MM.1S (cell line): ENCODE data around the gene WDR90.

Source experiments
- DNase-seq: peaks from one replicate; pipeline ENCODE4 v3.0.0-alpha.2; 2015
- H2AFZ ChIP-seq: fragments of 300-600 bp; sonication (generic); 2 replicates; pipeline ENCODE4 v1.6.0; 2016; ENCODE audit warnings: antibody characterized with exemption, low read length
- H3F3A ChIP-seq: fragments of 300-600 bp; sonication (generic); 2 replicates; pipeline ENCODE4 v1.6.1; 2016; ENCODE audit warnings: mild to moderate bottlenecking, antibody characterized with exemption, low read length, moderate library complexity, mixed read lengths; ENCODE audit not compliant: insufficient read depth
- H3K27ac ChIP-seq: fragments of 300-600 bp; sonication (generic); 2 replicates; pipeline ENCODE4 v1.5.1; 2016; ENCODE audit warnings: mild to moderate bottlenecking, low read length
- H3K27me3 ChIP-seq: fragments of 300-600 bp; sonication (generic); replicated peaks from 2 replicates; pipeline ENCODE4 v1.6.0; 2016; ENCODE audit warnings: low read length; ENCODE audit not compliant: insufficient read depth
- H3K36me3 ChIP-seq: fragments of 300-600 bp; sonication (generic); replicated peaks from 2 replicates; pipeline ENCODE4 v1.6.1; 2016; ENCODE audit warnings: mild to moderate bottlenecking, low read length, mixed read lengths; ENCODE audit not compliant: insufficient read depth
- H3K4me1 ChIP-seq: fragments of 300-600 bp; sonication (generic); 2 replicates; pipeline ENCODE4 v1.6.1; 2016; ENCODE audit warnings: low read length, mixed read lengths
- H3K4me2 ChIP-seq: fragments of 300-600 bp; sonication (generic); 2 replicates; pipeline ENCODE4 v1.6.0; 2016; ENCODE audit warnings: low read depth, low read length
- H3K4me3 ChIP-seq: fragments of 300-600 bp; sonication (generic); 2 replicates; pipeline ENCODE4 v1.5.1; 2016; ENCODE audit warnings: low read length, mixed read lengths
- H3K79me2 ChIP-seq: fragments of 300-600 bp; sonication (generic); 2 replicates; pipeline ENCODE4 v1.6.1; 2016; ENCODE audit warnings: mixed run types, low read length, mixed read lengths
- H3K9ac ChIP-seq: fragments of 300-600 bp; sonication (generic); 2 replicates; pipeline ENCODE4 v1.6.1; 2016; ENCODE audit warnings: low read length, mixed read lengths
- H3K9me2 ChIP-seq: fragments of 300-600 bp; sonication (generic); replicated peaks from 2 replicates; pipeline ENCODE4 v1.6.1; 2016; ENCODE audit warnings: mild to moderate bottlenecking, low read length, mixed read lengths; ENCODE audit not compliant: insufficient read depth
- H3K9me3 ChIP-seq: fragments of 300-600 bp; sonication (generic); replicated peaks from 2 replicates; pipeline ENCODE4 v1.6.1; 2016; ENCODE audit warnings: mild to moderate bottlenecking, low read length, mixed read lengths; ENCODE audit not compliant: insufficient read depth
- H4K20me1 ChIP-seq: fragments of 300-600 bp; sonication (generic); 2 replicates; pipeline ENCODE4 v1.6.1; 2016; ENCODE audit warnings: mild to moderate bottlenecking, low read length, moderate library complexity, mixed read lengths; ENCODE audit not compliant: insufficient read depth
- CTCF ChIP-seq: fragments of 300-600 bp; sonication (generic); IDR thresholded peaks from 2 replicates; pipeline ENCODE4 v1.5.1; 2016; ENCODE audit warnings: antibody characterized with exemption, low read length, mixed read lengths
- EZH2 ChIP-seq: fragments of 300-600 bp; sonication (generic); optimal IDR thresholded peaks from 2 replicates; pipeline ENCODE3; 2017; ENCODE audit warnings: low read depth, mild to moderate bottlenecking, antibody characterized with exemption, low read length, mixed read lengths
- EZH2phosphoT487 ChIP-seq: fragments of 300-600 bp; sonication (generic); IDR thresholded peaks from 2 replicates; pipeline ENCODE4 v1.6.1; 2018; ENCODE audit warnings: antibody characterized with exemption, low read length

Gene WDR90

GRCh38 chr16:667113-667779 is 18.1 kb downstream of the WDR90 start:
- Histone ChIP-seq H3K27me3 (no peaks in the 10 kb centered on the region), H3F3A (no peaks in the 10 kb centered on the region), H3K9me2 (no peaks in the 10 kb centered on the region), H3K9me3 (no peaks in the 10 kb centered on the region), H2AFZ (peak overlapping the region; percentile 46), H3K79me2 (peaks cover 24% of the 10 kb centered on the region), H3K9ac (peak overlapping the region; percentile 12; the same call in 1 of the 2 replicates), H3K36me3 (no peaks in the 10 kb centered on the region; the same call in 1 of the 2 replicates), H4K20me1 (no peaks in the 10 kb centered on the region), H3K27ac (peak overlapping the region; percentile 2; the same call in 1 of the 2 replicates), H3K4me3 (no peak overlapping the region), H3K4me2 (peak overlapping the region; percentile 29; the same call in 1 of the 2 replicates), H3K4me1 (peaks cover 11% of the 10 kb centered on the region; the same call in 1 of the 2 replicates)
- DNase-seq, result no peak
- TF ChIP-seq EZH2phosphoT487 (no peak), EZH2 (no peak), CTCF (no peak)

GRCh38 chr16:667780-668518 is 18.8 kb downstream of the WDR90 start, which contains the start of gene RHOT2:
Gene RHOT2 (plus strand): TSS chr16:668132. CDS start chr16:668200, 68 bp downstream.
- Histone ChIP-seq H3K4me1 (peaks cover 11% of the 10 kb centered on the region; the same call in 1 of the 2 replicates), H3K4me3 (peak within 1 kb of the TSS; percentile 93), H3K9me2 (no peaks in the 10 kb centered on the region), H2AFZ (peak within 1 kb of the TSS; percentile 63), H3K27ac (peak within 1 kb of the TSS; percentile 2; the same call in 1 of the 2 replicates), H3K36me3 (no peaks in the 10 kb centered on the region; the same call in 1 of the 2 replicates), H3F3A (no peaks in the 10 kb centered on the region), H3K27me3 (no peaks in the 10 kb centered on the region), H3K9me3 (no peaks in the 10 kb centered on the region), H4K20me1 (no peaks in the 10 kb centered on the region), H3K79me2 (peaks cover 24% of the 10 kb centered on the region), H3K4me2 (peak within 1 kb of the TSS; percentile 87), H3K9ac (peak within 1 kb of the TSS; percentile 95)
- DNase-seq, result peak; percentile 95
- no peak for TF ChIP-seq EZH2phosphoT487
- peak; percentile 92 for TF ChIP-seq CTCF

GRCh38 chr16:668519-669171 is 19.5 kb downstream of the WDR90 start:
- no peaks in the 10 kb centered on the region for H4K20me1 ChIP-seq
- peak overlapping the region; percentile 93 for H3K4me3 ChIP-seq
- H2AFZ ChIP-seq, result peak overlapping the region; percentile 63; the same call in 1 of the 2 replicates
- H3K4me2 ChIP-seq, result peak overlapping the region; percentile 87
- peaks cover 24% of the 10 kb centered on the region for H3K79me2 ChIP-seq
- H3K9me3 ChIP-seq, result no peaks in the 10 kb centered on the region
- no peak for DNase-seq
- no peak overlapping the region for H3K27ac ChIP-seq
- H3K9me2 ChIP-seq, result no peaks in the 10 kb centered on the region
- TF ChIP-seq EZH2, result no peak
- no peak for TF ChIP-seq CTCF
- TF ChIP-seq EZH2phosphoT487, result no peak
- H3K27me3 ChIP-seq, result no peaks in the 10 kb centered on the region
- H3K4me1 ChIP-seq, result peaks cover 11% of the 10 kb centered on the region; the same call in 1 of the 2 replicates
- peak overlapping the region; percentile 95 for H3K9ac ChIP-seq
- H3F3A ChIP-seq, result no peaks in the 10 kb centered on the region
- no peaks in the 10 kb centered on the region; the same call in 1 of the 2 replicates for H3K36me3 ChIP-seq
